Adipose tissue (tissue), 3 donors: ENCODE results near the gene ORM1. TPM values are rescaled to one million over a fixed set of nuclear protein-coding genes. Genes with fewer than 3 reads are reported as not detected.

Experiments
- H3K27ac ChIP-seq: one replicate; pipeline ENCODE4 v1.5.1; 2013; ENCODE audit warnings: low read depth, low read length
- WGBS, 3 donors: extraction: QIAGEN DNeasy Blood & Tissue Kit; methylation state at CpG; one replicate each; pipeline ENCODE4 v1.1.7; 2013; 5-methylcytosine and 5-hydroxymethylcytosine counted together
- polyA plus RNA-seq, 3 donors: library from polyadenylated mRNA; stranded (reverse); fragments of 200-250 nt; gene quantifications; one replicate each; pipeline ENCODE4 v1.2.3, GENCODE V29; 2013
- donor health status: healthy with polysubstance abuse.
- donor health status: Bipolar disorder and iron deficiency.
- donor health status: healthy.

Gene ORM1
- polyA plus RNA-seq, 3 donors = 6.9 to 18.0 TPM; not detected in 1

GRCh38 chr9:114348261-114348905 is 25.5 kb downstream of the ORM1 start:
- H3K27ac ChIP-seq = no peak overlapping the region
- 79 to 88% (median 85%) methylated on average over 12 of the region's 12 CpGs for WGBS, 3 donors

GRCh38 chr9:114348906-114349482 is 26.1 kb downstream of the ORM1 start:
- WGBS, 3 donors = 32 to 60% (median 40%) methylated on average over 9 of the region's 9 CpGs
- H3K27ac ChIP-seq = no peak overlapping the region

DNA sequence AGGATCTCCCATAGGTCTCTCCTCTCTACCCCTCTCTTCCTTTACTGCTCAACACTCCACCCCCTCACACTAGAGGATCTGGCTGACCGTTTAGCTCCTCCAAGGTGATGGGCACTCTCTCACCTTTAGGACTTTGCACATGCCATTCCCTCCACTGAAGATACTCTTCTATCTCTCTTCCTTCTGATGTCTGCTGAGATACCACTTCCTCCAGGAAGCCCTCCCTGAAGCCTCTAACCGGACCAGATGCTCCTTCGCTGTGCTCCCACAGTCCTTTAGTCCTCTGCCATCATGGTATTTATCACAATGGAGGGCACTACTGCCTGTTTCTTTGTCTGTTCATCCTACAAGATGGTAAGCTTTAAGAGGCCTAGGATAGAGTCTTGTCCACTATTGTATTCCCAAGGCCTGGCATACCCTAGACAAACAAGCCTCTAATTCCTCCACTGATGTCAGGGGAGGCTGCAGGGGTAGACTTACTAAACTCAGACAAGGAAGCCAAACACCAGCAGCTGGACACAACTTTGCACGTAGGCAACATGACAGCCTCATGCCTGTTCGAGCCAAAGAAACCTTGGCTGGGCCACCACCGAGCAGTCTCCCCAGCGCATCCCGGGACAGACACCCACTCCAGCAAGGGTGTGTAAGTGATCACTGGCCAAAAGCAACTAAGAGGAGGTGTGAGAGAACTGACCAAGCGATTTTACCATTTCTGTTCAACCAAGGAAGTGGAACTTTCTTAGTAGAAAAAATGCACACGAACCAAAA is 27.0 kb downstream of the ORM1 start:
- no peak overlapping the region for H3K27ac ChIP-seq
- WGBS, 3 donors = 77 to 84% (median 82%) methylated on average over 10 of the region's 10 CpGs

DNA sequence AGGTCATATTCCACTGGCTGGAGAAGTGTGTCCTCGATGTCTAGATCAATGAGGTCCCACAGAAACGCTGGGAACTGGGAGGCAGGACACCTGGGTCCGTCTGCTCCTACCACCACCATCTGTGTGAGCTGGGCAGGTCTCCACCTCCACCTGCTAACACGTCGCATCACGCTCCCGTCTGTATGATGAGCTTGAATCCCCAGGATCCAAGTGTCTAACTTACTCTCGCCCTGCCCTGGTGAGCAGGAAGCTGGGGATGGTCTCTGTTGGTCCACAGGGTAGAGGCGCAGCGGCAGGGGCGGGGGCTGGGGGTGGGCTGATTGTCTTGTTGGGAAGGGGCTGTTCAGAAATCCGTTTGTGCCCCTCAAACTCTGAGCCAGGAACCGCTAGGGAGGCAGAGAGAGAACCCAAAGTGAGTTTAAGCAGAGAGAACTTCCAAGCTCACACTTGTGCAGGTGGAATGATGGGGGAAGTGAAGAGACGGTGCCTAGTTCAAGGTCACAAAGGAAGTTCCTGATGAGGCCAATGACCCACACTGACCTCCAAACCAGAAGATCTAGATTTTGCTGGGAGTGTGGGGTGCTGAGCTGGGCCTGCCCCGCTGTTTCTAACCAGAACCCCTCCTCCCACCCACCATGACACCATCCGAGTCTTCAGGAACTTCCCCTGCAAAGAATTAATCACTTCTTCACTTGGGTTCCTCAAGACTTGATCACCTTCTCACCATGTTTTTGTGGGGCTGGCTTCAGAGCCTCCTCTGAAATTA is 27.9 kb downstream of the ORM1 start:
- no peak overlapping the region for H3K27ac ChIP-seq
- WGBS, 3 donors = 88 to 95% (median 90%) methylated on average over 16 of the region's 16 CpGs

- 78 to 87% (median 78%) methylated on average over 4 of the region's 4 CpGs for WGBS, 3 donors
- no peak overlapping the region for H3K27ac ChIP-seq
Measured at GRCh38 chr9:114351932-114352331, 29.0 kb downstream of the ORM1 start.

- 89 to 96% (median 95%) methylated on average over 6 of the region's 6 CpGs for WGBS, 3 donors
Measured at GRCh38 chr9:114355821-114356220, 32.9 kb downstream of the ORM1 start.

GRCh38 chr9:114356792-114357191 is 33.9 kb downstream of the ORM1 start:
- WGBS, 3 donors = 80 to 86% (median 85%) methylated on average over 6 of the region's 6 CpGs
- no peak overlapping the region for H3K27ac ChIP-seq

More at GRCh38 chr9:114355821-114356220, 32.9 kb downstream of the ORM1 start:
- no peak overlapping the region for H3K27ac ChIP-seq

GRCh38 chr9:114357360-114357759 is 34.5 kb downstream of the ORM1 start:
- H3K27ac ChIP-seq = no peak overlapping the region
- WGBS, 3 donors = 89 to 96% (median 92%) methylated on average over 6 of the region's 6 CpGs

- WGBS, 3 donors = 92 to 99% (median 98%) methylated on average over 9 of the region's 9 CpGs
- no peak overlapping the region for H3K27ac ChIP-seq
Measured at GRCh38 chr9:114357911-114358328, 35.0 kb downstream of the ORM1 start.

- H3K27ac ChIP-seq = no peak overlapping the region
- 94 to 98% (median 96%) methylated on average over 7 of the region's 7 CpGs for WGBS, 3 donors
Measured at GRCh38 chr9:114359801-114360200, 36.9 kb downstream of the ORM1 start.

- WGBS, 3 donors = 93 to 97% (median 95%) methylated on average over 7 of the region's 7 CpGs
- H3K27ac ChIP-seq = no peak overlapping the region
Measured at GRCh38 chr9:114361542-114361941, 38.6 kb downstream of the ORM1 start.

DNA sequence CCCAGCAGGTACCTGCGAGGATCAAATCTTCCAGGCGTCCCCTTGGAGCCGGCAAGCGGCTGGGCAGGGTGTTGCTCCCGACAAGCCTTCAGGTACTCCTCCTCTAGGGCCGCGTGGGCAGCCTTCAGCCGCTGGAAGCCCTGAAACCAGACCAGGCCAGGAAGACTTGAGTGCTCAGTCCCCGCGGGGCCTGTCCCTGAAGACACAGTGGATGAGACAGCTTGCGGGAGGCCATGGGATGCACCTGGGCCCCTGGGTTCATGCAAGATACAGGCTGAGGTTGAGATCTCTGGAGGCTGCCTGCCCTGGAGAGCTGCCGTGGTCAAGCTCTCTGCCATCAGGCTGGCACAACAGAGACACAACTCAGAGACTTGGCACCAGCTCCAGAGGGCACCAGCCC is 39.5 kb downstream of the ORM1 start:
- no peak overlapping the region for H3K27ac ChIP-seq
- 86 to 91% (median 86%) methylated on average over 12 of the region's 12 CpGs for WGBS, 3 donors

GRCh38 chr9:114363424-114363823 is 40.5 kb downstream of the ORM1 start:
- 34 to 74% (median 60%) methylated on average over 2 of the region's 2 CpGs for WGBS, 3 donors
- no peak overlapping the region for H3K27ac ChIP-seq

- 41 to 69% (median 51%) methylated on average over 6 of the region's 6 CpGs for WGBS, 3 donors
Measured at GRCh38 chr9:114364134-114365041, 41.5 kb downstream of the ORM1 start.

GRCh38 chr9:114365194-114365593 is 42.3 kb downstream of the ORM1 start:
- H3K27ac ChIP-seq = no peak overlapping the region
- 84 to 91% (median 85%) methylated on average over 2 of the region's 2 CpGs for WGBS, 3 donors

More at GRCh38 chr9:114364134-114365041, 41.5 kb downstream of the ORM1 start:
- H3K27ac ChIP-seq = no peak overlapping the region

DNA sequence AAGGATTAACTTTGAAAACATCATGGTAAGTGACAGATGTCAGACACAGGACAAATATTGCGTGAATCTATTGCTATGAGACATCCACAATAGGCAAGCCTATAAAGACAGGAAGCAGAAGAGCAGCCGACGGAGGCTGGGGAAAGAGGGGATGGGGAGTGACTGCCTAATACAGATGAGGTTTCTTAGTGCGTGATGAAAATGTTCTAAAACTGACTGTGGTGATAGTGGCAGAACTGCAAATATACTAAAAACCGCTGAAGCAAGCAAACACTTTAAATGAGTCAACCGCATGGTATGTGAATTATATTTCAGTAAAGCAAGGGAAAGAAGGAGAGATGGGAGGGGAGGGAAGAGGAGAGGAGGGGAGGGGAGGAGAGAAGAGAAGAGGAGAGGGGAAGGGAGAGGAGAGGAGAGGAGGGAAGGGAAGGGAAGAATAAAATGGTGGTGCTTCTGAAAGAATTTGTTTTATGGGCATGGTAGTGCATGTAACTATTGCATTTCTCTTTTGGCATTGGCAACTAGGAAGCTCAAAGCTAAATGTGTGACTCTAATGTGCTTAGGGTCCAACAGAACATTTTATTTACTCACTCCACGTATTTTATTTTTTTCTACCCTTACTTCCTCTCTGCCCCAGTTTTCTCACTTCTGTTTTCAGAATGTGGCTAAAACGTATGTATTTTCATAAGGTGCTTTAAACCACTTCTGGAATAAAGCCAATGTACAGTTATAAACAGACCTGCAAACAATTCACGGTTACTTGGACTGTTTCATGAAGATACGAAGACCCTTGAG is 43.6 kb downstream of the ORM1 start:
- 27 to 64% (median 32%) methylated on average over 10 of the region's 10 CpGs for WGBS, 3 donors
- H3K27ac ChIP-seq = no peak overlapping the region

GRCh38 chr9:114367366-114367765 is 44.5 kb downstream of the ORM1 start:
- H3K27ac ChIP-seq = no peak overlapping the region
- 84 to 90% (median 85%) methylated on average over 6 of the region's 6 CpGs for WGBS, 3 donors
